NCI-H2081 treated with DMSO at 0.1 percent for 48 hours (cell line): ENCODE results near the gene CCDC87.

Experiments used
- DNase-seq: peaks from one replicate; lab custom pipeline; 2025; lab: John Stamatoyannopoulos, UW

CCDC87 gene

DNA sequence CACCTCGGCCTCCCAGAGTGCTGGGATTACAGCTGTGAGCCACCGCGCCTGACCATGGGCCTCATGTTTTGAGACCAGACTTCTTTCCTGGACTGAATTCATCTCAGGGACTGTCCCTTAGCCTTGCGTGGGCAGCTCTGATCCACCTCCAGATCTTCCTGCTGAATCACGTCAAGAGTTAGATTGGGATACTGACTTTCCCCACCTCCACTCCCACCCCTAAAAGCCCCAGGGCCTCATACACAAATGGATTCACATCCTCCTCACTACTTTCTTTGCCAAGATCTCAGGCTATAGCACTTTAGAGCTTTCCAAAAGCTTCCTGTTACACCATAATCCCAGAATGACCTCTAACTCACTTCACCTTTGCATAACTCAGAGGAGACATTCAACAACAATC is 12.1 kb downstream of the CCDC87 start:
- no peak for DNase-seq

DNA sequence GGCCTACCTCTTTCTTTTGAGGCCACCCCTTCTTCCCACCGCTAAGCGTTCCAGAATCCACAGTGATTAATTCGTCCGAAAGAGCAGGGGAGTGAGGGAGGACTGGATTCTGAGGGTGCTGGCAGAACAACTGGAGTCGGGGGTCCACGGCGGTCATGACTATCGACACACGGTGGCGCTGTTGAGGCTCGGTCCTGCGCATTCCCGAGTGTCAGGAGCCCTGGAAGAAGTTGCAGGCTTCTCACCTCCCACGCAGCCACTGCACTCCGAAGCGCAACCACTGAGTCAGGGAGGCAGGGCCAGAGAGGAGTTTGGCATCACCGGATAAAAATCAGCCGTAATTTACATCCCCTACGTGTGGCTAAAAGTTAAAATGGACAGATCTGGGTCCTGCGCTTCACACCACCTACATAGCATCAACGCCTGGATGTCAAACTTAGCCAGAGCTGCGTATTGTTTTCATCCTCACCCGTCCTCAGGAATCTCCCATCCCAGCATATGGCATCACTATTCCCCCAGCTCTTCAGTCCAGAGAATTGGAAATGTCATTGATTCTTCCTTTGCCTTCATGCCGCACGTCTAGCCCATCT is 13.8 kb downstream of the CCDC87 start:
- no peak for DNase-seq

DNA sequence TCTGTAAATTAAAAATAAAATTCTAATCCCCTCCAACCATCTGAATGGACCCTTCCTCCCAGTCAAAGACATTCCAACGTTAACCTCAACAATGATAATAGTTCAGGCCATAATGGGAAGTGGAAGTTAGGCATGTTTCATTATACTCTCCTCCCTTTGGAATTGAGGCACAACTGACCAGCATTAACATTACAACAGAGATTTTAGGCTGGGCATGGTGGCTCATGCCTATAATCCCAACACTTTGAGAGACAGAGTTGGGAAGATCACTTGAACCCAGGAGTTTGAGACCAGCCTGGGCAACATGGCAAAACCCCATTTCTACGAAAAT is 22.0 kb downstream of the CCDC87 start:
- no peak for DNase-seq

DNA sequence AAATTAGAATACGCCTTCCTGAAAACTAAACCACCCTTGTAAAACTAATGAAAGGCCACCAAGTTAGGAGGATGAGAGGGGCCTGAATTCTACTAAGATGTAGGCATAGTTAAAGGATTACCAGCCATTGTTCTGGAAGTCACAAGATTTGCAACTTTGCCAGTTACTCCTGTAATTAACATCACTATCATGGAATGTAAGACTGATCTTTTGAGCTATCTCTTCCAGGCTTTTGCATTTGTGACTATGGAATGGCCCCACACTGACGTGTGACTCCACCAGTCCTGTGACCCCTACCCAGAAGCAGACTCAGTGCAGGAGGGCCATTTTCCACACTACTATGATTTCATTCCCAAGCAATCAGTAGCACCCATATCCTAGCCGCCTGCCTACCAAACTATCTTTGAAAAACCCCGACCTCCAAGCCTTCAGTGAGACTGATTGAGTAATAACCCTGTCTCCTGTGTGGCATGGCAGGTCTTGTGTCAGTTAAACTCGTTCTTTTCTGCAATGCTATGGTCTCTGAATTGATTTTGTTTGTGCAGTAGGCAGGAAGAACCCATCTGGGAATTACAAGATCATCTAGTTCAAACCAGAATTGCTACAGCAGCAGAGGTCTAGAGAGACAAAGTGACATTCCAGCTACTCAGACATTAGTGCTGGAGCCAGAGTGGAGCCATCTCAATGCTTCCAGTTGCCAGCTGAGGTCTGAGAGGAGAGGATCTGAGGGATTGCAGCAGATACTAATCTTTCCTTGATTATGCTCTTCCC is 22.6 kb downstream of the CCDC87 start:
- DNase-seq, result no peak

DNA sequence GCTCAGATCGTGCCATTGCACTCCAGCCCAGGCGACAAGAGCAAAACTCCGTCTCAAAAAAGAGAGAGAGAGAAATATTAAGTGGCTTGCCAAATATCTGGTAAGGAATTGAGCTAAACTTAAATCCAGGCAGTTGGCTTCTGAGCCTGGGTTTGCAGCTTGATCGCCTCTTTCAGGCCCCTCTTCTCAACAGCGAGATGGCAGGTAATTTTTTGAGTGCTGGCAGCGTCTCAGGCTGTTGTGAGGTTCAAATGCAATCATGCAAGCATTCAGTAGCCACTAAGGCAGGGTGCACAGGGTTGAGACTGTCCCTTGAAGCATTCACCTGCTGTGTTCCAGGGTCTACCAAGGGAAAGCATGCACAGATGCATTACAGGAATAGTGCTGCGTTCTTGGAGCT is 23.8 kb downstream of the CCDC87 start:
- no peak for DNase-seq

DNA sequence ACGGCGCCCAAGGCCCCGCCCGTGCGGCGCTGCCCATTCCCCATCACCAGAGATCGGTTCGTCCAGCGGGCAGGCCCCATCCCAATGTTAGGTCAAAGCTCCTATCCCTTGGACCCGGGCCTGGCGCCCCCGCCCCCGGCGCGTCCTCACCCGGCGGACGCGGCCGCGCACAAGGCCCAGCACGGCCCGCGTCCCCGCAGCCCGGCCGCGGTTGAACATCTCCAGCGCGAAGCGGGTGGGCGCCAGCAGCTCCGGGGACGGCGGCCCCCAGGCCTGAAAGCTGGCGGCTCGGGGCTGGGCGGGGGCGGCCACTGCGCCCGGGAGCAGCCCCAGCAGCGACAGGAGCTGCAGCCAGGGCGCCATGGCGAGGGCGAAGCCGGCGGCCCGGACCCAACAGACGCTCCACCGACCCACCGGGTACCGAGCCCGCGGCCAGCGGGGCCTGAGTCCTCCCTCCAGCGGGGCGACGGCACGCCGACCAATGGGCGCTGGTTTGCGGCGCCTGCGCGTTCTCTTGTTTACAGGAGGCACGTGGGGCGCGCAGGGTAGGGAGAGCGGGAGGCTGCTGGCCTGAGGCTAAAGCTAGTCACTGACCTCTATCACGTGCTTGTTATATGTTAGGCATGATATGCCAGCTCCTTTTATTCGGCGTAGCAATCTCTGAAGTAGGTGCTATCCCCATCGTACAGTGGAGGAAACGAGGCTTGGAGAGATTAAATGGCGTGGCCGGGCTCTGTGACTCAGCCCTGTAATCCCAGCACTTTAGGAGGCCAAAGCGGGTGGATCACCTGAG is 24.5 kb downstream of the CCDC87 start, which contains the start of gene CTSF:
Gene CTSF (minus strand): TSS at position 483 of the 793 bp plus-strand sequence. CDS start 120 bp downstream, at position 363.
- DNase-seq, result no peak

DNA sequence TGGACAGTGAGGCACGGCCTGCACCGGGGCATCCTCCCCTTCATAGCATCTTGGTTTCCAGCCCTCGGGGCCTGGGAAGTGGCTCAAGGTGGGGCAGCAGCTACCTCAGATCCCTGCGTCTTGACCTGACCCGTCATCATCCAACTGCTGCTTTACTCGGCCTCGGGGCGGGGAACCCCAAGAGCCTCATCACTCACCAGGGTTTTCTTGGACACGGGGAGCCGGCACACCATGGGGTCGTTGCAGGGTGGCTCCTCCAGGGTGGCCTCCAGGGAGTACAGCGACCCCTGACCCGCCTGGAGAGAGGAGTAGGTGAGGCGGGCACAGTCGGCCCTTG is 25.1 kb downstream of the CCDC87 start:
- DNase-seq, result no peak

DNA sequence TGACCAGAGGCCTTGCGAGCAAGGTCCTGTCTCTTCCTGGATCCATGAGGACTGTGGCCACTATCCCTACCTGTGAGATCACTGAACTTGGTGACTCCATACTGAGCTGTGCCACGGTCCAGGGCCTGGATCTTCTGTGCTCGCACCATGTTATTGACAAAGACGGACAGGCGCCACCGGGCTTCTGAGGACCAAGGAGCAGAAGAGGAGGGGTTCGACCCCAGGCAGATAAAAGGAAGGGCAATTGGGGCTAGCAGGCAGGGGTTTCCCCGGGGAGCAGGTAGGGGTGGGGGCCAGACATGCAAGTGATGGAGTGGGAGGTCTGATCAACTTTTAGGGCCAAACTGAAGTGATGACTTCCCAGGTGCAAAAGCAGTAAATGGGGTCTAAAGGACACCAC is 26.6 kb downstream of the CCDC87 start:
- DNase-seq, result no peak

DNA sequence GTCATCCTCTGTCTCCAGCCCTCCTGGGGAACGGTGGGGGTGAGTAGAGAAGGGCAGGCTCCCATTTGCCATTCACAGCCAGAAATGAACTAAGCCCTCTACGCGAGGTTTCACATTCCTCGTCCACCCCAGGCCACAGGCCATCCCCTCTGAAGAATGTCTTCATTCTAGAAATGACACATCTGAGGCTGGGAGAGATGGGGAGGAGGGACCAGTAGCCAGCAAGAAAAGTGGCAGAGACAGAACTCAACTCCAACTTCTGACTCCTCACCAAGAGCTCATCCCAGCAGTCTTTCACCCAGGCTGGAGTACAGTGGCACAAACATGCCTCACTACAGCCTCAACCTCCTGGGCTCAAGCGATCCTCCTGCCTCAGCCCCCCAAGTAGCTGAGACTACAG is 27.9 kb downstream of the CCDC87 start:
- no peak for DNase-seq

DNA sequence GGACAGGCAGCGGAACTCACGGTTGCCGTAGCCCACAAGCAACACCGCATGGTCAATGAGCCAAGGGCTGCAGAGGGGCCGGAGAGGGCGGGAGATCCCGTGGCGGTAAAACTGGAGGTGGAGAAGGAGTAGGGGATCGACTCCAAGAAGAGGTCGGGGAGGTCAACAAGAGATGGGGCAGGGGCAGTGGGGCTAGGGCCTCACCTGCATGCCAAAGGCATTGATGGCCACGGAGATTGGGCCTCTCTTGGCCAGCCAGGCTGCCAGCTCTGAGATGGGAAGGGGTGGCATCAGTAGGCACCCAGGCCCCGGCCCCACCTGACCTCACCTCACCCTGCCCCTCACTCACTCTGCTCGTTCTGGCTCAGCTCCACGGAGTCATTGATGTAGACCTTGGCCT is 28.3 kb downstream of the CCDC87 start:
- no peak for DNase-seq

DNA sequence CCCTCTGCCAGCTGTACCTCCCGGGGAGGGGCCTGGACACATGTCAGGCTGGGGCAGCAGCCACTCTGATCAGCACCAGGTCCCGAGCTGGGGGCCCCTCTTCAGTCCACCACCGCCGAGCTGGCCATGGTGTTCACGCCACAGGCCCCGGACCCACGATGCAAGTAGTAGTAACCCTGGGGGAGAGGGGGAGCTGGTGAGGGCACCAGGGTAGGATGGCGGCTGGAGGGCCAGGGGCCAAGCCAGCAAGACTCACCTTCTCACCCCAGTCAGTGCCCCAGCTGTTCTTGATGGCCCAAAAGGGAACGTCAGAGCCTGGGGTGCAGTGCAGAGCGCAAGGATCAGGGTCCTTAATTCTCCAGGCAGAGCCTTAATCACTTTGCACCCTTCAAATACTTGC is 29.0 kb downstream of the CCDC87 start:
- DNase-seq, result no peak

DNA sequence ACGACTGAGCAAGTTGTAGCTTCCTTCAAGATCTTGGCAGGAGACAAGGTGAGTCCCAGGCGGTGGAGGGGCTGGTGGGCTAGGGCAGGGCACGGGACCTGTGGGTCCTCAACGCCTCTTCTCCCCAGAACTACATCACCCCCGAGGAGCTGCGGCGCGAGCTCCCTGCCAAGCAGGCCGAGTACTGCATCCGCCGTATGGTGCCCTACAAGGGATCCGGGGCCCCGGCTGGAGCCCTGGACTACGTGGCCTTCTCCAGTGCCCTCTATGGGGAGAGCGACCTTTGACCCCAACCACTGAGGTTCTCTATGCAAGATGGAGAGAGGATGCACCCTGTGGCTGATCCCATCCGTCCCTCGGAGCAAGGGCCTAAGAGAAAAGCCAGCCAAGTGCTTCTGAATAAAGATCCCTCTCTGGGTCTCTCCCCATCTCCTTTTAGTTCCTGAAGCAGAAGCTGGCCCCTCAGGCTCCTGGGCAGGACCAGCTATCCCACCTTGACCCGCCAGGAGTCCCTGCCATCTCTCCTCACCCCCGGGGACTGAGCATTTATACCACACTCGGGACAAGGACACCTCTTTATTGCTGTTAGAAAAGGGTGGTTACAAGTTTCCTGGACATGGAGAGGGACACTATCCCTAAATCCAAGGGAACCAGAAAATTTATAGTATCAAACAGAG is 29.8 kb downstream of the CCDC87 start:
- no peak for DNase-seq

DNA sequence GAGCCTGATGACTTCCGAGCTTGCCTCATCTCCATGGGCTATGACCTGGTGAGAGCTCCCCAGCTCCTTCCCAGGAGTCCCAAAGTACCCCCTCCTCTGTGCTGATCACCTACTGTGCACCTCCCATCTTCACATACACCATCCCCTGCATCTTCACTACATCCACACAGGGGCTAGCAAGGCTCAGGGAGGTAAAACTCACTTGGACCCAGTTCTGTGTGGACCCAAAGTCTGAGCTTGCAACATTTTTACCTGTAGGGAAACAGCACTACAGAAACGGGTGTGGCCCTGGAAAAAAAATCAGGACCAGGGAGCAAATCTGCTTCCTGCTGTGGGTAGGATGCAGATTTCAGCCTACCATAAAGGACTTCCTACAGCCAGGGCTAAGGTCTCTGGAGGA is 30.6 kb downstream of the CCDC87 start:
- DNase-seq, result no peak

DNA sequence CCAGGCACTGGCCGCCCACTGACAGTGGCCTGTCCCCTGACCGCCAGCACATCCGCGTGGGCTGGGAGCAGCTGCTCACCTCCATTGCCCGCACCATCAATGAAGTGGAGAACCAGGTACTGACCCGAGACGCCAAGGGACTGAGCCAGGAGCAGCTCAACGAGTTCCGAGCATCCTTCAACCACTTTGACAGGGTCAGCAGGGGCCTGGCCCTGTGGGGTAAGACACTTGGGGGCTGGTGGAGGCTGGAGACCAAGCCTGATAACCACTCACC is 31.0 kb downstream of the CCDC87 start:
- DNase-seq, result no peak

DNA sequence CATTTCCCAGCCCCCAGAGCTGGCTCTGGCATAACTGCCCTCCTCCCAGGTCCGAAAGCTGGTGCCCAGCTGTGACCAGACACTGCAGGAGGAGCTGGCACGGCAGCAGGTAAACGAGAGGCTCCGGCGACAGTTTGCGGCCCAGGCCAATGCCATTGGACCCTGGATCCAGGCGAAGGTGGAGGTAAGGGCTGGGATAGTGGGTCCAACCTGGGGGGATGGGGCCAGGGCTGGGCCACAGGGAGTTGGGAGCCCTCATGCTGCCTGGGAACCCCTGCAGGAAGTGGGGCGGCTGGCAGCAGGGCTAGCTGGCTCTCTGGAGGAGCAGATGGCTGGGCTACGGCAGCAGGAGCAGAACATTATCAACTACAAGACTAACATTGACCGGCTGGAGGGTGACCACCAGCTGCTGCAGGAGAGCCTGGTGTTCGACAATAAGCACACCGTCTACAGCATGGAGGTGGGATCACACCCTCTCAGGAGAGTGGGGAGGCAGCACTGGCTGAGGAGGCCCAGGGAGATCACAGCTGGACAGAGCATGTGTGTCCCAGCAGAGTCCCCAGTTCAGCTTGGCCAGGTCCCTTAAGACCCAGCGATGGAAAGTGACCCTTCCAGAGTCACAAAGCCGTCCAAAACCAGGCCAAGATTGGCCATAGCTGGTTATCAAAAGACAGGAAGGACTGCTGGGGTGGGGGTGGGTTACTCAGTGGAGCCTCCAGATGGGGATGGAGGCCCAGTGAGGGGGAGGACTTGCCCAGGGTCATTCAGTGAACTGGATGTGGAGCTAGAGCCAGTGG is 31.5 kb downstream of the CCDC87 start:
- DNase-seq, result no peak

DNA sequence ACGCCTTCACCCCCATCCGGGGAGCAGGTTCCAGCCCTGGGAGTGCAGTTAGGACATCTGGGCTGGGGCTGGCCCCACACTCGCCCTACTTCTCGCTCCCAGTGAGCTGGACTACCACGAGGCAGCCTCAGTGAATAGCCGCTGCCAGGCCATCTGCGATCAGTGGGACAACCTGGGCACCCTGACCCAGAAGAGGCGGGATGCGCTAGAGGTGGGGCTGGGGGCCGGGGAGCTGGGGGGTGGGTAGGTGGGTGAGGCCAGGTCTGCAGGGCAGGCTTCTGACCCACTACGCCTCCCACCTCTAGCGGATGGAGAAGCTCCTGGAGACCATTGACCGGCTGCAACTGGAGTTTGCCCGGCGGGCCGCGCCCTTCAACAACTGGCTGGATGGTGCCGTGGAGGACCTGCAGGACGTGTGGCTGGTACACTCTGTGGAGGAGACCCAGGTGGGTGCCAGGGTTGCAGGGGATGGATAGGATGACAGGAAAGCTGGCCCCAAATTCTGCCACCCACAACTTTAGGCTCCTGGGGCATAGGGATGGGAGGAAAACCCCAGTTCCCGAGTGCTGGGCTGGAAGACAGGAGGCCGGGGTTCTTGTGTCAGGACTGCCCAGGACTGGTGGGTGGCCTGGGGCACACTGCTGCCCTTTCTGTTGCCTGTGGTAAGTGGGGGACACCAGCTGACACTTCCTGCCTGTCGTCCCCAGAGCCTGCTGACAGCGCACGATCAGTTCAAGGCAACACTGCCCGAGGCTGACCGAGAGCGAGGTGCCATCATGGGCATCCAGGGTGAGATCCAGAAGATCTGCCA is 32.8 kb downstream of the CCDC87 start:
- DNase-seq, result no peak

DNA sequence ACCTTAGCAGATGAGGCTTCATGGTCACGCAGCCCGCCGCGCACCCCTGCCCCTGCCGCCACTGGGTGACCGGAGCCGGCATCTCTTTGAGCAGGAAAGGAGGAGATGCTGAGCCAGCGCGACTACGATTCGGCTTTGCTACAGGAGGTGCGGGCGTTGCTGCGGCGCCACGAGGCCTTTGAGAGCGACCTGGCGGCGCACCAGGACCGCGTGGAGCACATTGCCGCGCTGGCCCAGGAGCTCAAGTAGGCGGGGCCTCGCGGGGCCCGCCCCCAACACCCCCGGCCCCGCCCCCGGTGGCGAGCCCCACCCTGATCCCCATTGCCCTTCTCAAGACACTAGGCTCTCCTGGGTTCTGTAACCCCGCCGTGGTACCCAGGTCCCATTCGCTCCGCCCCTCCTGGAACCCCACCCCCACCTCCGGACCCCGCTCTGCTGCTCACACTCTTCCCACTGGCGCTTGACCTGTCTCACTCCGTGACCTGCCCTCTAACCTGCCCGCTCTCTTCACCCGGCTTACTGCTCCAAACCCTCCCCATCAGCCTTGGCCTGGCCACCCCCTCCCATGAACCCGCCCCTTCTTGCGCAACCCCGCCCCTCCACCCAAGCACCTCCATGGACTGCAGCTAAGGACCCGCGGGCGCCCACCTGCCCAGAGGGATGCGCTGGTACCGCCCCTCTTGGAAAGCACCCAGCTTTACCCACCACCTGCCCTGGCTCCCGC is 33.6 kb downstream of the CCDC87 start:
- no peak for DNase-seq

DNA sequence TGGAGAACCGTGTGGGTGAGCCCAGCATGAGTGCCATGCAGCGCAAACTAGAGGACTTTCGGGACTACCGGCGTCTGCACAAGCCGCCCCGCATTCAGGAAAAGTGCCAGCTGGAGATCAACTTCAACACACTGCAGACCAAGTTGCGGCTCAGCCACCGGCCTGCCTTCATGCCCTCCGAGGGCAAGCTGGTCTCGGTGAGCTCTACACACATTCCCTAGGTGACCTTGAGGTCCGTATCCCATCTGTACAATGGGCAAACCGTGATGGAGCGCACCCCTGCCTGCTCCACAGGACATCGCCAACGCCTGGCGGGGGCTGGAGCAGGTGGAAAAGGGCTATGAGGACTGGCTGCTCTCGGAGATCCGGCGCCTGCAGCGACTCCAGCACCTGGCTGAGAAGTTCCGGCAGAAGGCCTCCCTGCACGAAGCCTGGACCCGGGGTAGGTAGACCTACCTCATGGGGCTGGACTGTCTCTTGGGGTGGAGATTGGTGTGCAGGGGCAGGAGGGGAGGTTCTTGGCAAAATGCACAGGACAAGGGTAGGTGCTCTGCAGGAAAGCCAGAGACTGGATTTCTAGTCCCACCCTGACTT is 35.0 kb downstream of the CCDC87 start:
- DNase-seq, result no peak

DNA sequence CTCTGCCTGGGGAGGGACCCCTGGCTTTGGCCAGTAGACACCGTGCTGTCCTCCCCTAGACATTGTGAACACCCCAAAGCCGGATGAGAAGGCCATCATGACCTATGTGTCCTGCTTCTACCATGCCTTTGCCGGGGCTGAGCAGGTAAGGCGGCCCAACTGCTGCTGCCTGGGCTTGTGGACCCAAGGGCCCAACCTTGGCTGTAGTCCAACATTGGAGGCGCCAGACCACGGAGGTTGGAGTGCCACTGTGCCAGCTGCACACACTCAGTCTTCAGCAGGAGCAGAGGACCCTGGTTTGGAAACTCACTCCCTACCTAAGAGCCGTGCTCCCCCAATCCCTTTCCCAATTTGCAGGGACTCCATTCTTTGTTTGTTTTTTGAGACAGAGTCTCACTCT is 36.8 kb downstream of the CCDC87 start:
- no peak for DNase-seq

DNA sequence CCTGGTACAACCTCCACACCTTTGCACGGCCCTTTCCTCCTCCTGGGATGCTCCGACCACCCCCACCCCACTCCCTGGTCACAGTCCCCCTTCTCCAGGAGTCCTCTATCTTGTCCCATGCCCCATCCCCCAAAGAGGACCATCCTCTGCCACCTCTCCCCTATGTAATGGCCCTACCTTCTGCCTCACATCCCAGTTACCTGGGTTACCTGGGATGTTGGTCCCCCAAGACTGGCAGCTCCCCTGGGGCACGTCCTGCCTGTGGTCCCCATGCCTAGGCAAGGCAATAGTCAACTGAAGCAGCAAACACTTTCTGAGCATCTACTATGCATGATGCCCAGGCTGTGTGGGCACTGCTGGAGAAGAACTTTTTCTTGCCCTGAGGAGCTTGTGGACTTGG is 37.4 kb downstream of the CCDC87 start:
- no peak for DNase-seq
